ENCODE results near the gene PCNA.

PCNA gene

DNA sequence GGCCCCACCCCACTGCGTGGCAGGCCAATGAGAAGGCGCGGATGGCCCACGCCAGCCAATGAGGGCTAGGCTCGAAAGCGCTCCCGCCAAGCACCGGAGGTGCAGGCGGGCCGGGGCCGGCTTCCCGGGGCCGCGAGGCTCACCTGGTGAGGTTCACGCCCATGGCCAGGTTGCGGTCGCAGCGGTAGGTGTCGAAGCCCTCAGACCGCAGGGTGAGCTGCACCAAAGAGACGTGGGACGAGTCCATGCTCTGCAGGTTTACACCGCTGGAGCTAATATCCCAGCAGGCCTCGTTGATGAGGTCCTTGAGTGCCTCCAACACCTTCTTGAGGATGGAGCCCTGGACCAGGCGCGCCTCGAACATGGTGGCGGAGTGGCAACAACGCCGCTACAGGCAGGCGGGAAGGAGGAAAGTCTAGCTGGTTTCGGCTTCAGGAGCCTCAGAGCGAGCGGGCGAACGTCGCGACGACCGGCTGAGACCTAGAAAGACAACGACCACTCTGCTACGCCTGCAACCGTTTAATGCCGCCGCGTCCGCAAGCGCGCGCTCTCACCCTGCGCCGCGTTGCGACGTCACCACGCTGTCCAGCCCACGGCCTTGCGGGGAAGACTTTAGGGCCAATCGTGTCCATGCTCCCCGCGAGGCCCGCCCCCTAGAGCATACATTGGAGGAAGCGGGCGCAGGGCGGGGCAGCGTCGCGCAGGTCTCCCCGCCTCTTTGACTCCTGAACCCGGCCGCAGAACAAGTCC is at the start of gene PCNA:
Gene PCNA (minus strand): TSS at position 524 of the 750 bp plus-strand sequence. CDS start 160 bp downstream, at position 364.
- peak; percentile 97 for DNase-seq

DNA sequence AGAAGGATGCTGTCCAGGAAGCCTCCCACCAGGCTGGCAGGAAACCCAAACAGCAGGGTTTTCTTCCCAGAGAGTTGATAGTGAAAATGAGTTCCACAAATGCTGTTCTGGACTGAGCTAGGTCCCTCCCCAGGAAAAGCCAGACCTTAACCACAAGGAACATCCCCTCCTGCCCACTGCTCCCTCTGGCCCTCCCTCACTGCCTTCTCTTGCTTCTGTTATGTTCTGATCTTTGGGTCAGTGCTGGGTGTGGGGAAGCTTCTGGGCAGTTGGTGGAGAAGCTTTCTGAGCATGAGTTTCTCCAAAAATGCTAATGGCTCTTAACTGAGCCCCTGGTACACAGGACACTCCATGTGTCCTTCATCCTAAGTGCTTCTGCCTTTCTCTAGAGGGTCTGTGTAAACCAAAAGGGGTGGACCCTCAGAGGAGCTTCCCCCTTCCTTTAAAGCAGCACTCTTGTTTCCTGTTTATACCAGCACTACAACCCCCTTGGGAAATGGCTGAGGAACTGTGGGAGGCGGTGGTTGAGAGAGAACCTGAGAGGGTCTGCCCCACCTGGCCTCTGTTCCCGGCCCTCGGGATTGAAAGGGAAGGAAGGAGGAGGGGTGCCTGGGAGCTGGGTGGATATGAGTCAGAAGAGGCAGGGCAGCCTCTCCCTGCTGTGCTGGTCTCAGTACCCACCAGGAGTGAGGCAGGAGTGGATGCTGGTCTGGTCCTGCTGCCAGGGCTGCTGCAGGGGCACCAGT is 49.1 kb upstream of the PCNA start:
- no peak for DNase-seq

GRCh38 chr20:5164645-5165625 is 45.2 kb upstream of the PCNA start:
- no peak for DNase-seq

- no peak for DNase-seq
These were observed 41.9 kb upstream of the PCNA start for GRCh38 chr20:5161536-5162164.

DNA sequence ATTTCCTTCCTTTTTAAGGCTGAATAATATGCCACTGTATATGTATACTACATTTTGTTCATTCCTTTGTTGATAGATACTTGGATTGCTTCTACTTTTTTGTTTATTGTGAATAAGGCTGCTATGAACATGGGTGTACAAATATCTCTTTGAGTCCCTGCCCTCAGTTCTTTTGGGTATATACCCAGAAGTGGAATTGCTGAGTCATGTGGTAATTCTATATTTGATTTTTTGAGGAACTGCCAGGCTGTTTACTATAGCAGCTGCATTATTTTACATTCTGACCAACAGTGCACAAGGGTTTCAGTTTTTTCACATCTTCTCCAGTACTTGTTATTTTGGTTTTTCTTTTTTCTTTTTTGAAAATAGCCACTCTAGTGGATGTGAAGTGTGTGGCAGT is 41.1 kb upstream of the PCNA start:
- no peak for DNase-seq

GRCh38 chr20:5159928-5160327 is 40.2 kb upstream of the PCNA start:
- no peak for DNase-seq

GRCh38 chr20:5156675-5157448 is 37.1 kb upstream of the PCNA start:
- no peak for DNase-seq

DNA sequence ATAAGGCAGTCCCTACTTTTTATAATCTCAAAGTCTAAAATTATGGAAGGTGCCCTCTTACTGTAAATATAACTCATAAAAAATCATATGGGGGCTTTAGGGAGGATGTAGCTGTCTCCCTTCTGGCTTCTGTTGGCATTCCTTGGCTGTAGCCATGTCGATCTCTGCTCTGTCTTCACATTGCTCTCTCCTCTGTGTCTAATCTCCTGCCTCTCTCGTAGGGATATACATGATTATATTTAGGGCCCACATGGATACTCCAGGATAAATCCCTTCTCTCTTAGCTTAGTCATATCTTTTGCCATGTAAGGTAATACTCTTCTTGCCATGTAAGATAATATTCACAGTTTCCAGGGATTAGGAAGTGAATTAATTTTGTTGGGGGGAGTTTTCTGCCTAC is 35.6 kb upstream of the PCNA start:
- no peak for DNase-seq

DNA sequence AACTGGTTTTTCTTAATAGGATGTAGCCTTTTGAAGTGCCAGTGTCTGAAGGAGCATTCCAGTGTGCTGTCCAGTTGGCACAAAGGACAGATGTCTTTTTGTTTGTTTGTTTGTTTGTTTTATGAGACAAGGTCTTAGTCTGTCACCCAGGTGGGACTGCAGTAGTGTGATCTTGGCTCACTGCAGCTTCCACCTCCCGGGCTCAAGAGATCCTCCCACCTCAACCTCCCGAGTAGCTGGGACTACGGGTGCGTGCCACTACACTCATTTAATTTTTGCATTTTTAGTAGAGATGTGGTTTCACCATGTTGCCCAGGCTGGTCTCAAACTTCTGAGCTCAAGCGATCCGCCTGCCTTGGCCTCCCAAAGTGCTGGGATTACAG is 34.8 kb upstream of the PCNA start:
- no peak for DNase-seq

DNA sequence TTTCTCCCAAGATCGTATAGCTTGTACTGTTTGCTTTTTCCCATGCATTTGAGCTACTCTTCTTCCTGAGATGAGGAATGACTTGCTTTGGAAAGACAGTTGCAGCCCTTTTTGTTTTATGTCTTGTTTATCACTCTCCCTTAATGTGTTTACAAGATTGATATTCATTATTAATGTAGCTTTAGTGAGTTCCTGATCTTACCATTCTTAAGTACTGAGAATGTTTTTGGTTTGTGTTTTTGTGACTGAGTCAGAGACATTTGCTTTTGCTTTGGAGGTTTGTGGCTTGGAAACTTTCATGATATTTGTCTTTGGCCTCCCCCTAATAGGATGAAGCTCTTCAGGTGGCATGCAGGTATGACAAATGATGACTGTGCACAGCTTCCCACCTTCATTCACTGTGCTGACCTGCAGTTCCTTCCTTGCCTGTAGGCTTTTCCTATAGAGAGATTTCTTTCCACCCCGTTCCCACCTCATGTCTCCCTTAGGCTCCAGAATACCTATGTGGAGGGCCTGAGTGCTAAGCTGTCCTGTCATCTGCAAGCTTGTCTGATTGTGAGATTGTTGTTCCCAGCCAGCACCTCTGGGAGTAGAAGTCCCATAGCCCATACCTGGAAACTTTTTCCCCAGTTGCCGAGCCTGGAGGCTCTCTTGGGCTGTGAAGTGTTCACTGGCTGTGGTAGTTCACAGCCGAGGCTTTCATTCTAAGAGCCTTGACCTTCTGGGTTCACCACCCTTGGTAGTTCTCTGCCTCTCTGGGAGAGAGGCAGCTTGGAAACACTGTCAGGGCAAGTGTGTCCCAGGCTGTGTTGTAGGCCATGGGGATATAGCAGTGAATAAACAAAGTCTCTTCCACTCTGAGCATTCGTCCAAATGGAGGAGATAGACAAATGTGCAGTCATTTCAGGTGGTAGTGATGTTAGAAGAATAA is 34.1 kb upstream of the PCNA start:
- no peak for DNase-seq

- DNase-seq, result no peak
These were observed 33.4 kb upstream of the PCNA start for GRCh38 chr20:5153152-5153467.

DNA sequence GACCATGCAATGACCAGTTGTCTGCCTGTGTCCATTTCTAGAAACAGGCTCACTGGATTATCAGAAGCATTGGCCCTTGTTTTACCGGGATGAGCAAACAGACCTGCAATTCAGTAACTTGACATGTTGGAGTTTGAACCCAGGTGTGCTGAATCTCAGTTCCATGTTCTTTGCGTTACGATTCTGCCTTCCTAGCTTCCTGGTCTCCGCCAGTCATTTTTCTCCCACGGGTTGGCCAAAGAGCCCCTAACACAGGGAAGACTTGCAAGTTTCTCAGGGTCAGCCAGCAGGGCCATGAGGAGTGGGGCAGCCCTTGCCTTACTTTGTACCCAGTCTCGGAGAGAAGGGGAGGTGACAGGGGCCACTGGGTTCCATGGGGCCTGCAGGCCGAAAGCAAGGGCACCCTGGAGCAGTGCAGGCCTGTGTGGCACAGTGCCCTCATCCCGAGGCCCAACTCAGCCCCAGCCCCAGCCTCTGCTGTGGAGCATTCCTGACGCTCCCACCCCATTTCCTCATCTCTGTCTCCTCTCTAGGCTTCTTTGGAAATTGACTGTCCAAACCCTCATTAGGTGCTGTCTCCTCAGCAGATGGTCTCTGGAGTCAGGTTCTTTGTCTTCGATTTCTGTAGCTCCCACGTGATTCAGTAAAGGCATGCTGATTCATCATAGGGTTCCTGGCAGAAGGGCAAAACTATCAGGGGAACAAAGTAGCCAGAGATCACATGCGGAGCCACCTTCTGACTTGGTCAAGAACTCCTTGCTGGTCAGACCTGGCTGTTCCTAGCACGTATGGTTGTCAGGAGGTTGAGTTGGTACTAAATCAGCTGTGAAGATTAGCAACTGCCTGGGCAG is 30.7 kb upstream of the PCNA start:
- DNase-seq, result no peak

DNA sequence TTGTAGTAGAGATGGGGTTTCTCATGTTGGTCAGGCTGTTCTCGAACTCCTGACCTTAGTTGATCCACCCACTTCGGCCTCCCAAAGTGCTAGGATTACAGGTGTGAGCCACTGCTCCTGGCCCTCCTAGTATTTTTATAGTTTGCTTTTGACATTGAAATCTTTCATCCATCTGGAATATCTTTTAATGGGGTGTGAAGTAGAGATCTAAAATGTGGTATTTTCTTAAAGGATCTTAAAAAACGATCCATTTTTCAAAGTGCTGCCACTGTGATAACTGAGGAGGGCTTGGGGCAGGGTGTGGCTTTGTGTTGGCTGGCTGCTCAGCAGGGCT is 30.1 kb upstream of the PCNA start:
- DNase-seq, result no peak

DNA sequence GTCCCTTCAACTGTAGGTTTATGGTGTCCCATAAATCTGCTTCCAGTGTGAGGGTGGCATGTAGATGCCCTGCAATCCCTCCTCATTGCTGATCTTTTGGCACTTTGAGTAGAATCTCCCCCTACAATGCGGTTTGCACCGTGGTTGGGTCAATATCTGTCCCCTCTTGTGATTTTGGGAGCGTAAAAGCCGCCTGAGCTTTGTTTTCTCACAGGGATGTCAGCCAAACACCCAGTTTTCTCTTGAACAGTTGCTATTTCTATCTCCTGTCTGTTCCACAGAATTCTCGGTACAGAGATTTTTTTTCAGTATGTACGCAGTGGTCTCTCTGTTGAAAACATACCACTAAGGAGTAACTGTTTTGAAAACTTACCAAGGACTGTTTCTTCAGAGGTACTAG is 28.8 kb upstream of the PCNA start:
- DNase-seq, result no peak

DNA sequence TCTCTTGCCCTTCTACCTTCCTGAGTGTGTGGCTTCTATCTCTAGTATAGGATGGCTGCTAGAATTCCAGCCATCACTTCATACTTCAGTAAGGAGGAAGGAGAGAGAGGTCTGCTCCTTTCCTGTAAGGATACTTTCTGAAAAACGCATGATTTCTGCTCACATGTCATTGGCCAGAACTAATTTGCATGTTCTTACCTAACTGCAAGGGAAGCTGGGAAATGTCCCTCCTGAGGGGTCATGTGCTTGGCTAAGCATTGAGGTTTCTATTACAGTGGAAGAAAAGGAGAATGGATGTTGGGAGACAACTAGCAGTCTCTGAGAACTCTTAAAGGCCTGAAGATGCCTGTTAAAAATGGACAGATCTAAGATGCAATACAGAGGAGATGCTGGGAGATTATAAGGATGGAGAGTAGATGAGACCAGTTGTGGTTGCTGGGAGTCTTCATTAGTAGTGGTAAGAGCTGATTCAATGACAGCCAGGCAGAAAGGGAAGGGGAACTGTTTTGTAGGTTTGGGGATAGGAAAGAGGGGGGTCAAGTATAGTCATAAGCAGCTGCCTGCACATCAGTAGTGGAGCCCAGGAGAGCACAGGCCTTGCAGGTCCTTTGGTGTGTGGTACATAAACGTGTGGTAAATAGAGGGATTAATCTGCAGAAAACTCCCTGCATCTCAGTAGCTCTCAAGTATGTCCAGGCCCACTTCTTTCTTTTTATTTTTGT is 27.3 kb upstream of the PCNA start:
- DNase-seq, result no peak

DNA sequence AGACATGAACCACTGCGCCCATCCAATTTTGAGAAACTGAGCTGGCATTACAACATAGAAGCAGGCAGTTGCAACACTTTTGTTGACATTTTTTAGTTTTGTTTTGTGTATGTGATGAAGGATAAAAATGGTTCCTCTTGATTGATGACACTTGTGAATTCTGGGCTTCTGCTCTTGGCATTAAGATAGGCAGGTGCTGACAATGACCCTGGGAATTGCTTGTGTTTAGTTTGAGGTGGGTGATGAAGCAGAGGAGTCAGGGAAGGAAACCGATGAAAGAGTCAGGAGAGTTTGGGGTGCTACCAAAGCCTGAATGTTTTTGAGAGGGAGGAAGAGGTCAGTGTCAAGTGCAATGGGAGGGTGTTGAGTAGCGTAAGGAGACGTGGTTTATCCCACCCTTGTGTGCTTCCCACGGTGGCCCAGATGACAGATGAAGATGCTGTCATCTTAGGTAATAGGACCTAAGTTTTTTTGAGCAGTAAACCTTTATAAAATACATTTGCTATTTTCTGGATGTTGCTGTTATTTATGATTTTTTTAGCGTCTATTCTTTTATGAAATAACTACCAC is 26.4 kb upstream of the PCNA start:
- DNase-seq, result no peak

- DNase-seq, result no peak
These were observed 25.8 kb upstream of the PCNA start for GRCh38 chr20:5145365-5146098.

DNA sequence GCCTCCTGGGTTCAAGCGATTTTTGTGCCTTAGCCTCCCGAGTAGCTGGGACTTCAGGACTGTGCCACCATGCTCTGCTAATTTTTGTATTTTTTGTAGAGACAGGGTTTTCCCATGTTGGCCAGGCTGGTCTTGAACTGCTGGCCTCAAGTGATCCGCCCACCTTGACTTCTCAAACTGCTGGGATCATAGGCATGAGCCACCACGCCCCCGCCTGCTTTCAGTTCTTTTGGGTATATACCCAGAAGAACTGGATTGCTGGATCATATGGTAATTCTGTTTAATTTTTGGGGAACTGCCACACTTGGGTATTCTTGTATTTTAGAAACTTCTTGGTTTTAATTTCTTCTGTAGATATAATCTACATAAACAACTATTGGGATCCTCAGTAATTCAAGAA is 24.1 kb upstream of the PCNA start:
- no peak for DNase-seq

Measured in stimulated activated naive CD4-positive, alpha-beta T cell treated with Interleukin-2 at 50 U/mL for 16 hours (primary cell).